IMR-90 (cell line): ENCODE results near the gene EMX1. TPM values are rescaled to one million over a fixed set of nuclear protein-coding genes. Genes with fewer than 3 reads are reported as not detected.

Experiments used
- ATAC-seq: fragments of 200-7000 bp; cut with Tn5 transposase; 2 replicates; pipeline ENCODE4 v1.9.1; 2020; ENCODE audit warnings: low read depth, mild to moderate bottlenecking, moderate library complexity
- BruUV-seq: library from RNA; stranded (reverse); fragments of 400-500 nt; replicated peaks from 2 replicates; lab custom pipeline; 2021; lab: Mats Ljungman, UMichigan
- CTCF ChIA-PET: fragments of 300-600 bp; formaldehyde crosslinking; extraction: SDS; loops from one replicate; lab custom pipeline; 2021; ENCODE audit warnings: antibody characterized with exemption; lab: Yijun Ruan, JAX
- POLR2A ChIA-PET: fragments of 300-600 bp; sonication (Branson Sonifier 250); formaldehyde crosslinking; loops from one replicate; lab custom pipeline; 2022; ENCODE audit warnings: antibody characterized with exemption; ENCODE audit not compliant: unreplicated experiment; lab: Charles Lee
- DNase-seq: peaks from one replicate; pipeline ENCODE4 v3.0.0; 2013
- H2AFZ ChIP-seq: replicated peaks from 2 replicates; pipeline ENCODE3; 2013; ENCODE audit warnings: low read length, mild to moderate bottlenecking; ENCODE audit not compliant: poor library complexity
- H2AK5ac ChIP-seq: 2 replicates; pipeline ENCODE4 v1.6.1; 2013; ENCODE audit warnings: low read depth, low read length, inconsistent platforms
- H2AK9ac ChIP-seq: replicated peaks from 2 replicates; pipeline ENCODE3; 2013; ENCODE audit warnings: mild to moderate bottlenecking, low read depth, low read length, moderate library complexity; ENCODE audit not compliant: poor library complexity
- H2BK120ac ChIP-seq: 2 replicates; pipeline ENCODE4 v1.6.1; 2013; ENCODE audit warnings: low read depth, low read length, inconsistent platforms
- H2BK15ac ChIP-seq: 3 replicates; pipeline ENCODE4 v1.6.1; 2013; ENCODE audit warnings: low read depth, low read length, inconsistent platforms
- H2BK20ac ChIP-seq: 2 replicates; pipeline ENCODE4 v1.6.1; 2013; ENCODE audit warnings: low read depth, mild to moderate bottlenecking, inconsistent platforms, low read length, moderate library complexity
- H2BK5ac ChIP-seq: 2 replicates; pipeline ENCODE4 v1.6.1; 2013; ENCODE audit warnings: mild to moderate bottlenecking, low read depth, low read length, inconsistent platforms; ENCODE audit not compliant: poor library complexity, severe bottlenecking
- H3K14ac ChIP-seq: replicated peaks from 2 replicates; pipeline ENCODE4 v1.6.1; 2013; ENCODE audit warnings: low read depth, low read length, inconsistent platforms
- H3K18ac ChIP-seq: 2 replicates; pipeline ENCODE4 v1.6.1; 2013; ENCODE audit warnings: low read depth, low read length, control low read depth
- H3K23ac ChIP-seq: 2 replicates; pipeline ENCODE4 v1.6.1; 2013; ENCODE audit warnings: low read depth, low read length, inconsistent platforms
- H3K27ac ChIP-seq: 2 replicates; pipeline ENCODE4 v1.5.1; 2013; ENCODE audit warnings: mild to moderate bottlenecking, control low read depth, low read length; ENCODE audit not compliant: insufficient read depth
- H3K27me3 ChIP-seq: 2 replicates; pipeline ENCODE4 v1.6.1; 2013; ENCODE audit warnings: low read length; ENCODE audit not compliant: control insufficient read depth, insufficient read depth
- H3K36me3 ChIP-seq: 2 replicates; pipeline ENCODE4 v1.6.1; 2013; ENCODE audit warnings: low read length, mixed read lengths; ENCODE audit not compliant: control insufficient read depth, insufficient read depth
- H3K4ac ChIP-seq: 2 replicates; pipeline ENCODE4 v1.6.1; 2013; ENCODE audit warnings: low read depth, low read length, inconsistent platforms
- H3K4me1 ChIP-seq: 2 replicates; pipeline ENCODE4 v1.6.1; 2013; ENCODE audit warnings: low read length, mixed read lengths; ENCODE audit not compliant: control insufficient read depth, insufficient read depth
- H3K4me2 ChIP-seq: 2 replicates; pipeline ENCODE4 v1.6.1; 2013; ENCODE audit warnings: low read depth, mild to moderate bottlenecking, control low read depth, low read length, moderate library complexity
- H3K4me3 ChIP-seq: 2 replicates; pipeline ENCODE4 v1.5.1; 2013; ENCODE audit warnings: low read depth, mild to moderate bottlenecking, control low read depth, low read length, moderate library complexity; ENCODE audit not compliant: insufficient read depth
- H3K56ac ChIP-seq: 2 replicates; pipeline ENCODE4 v1.6.1; 2013; ENCODE audit warnings: low read length, inconsistent platforms; ENCODE audit not compliant: insufficient read depth; ENCODE audit errors: extremely low read depth
- H3K79me1 ChIP-seq, 2 experiments: 2 replicates each; pipeline ENCODE4 v1.6.1; 2013; ENCODE audit warnings: low read length in 2 of 2, inconsistent platforms in 1 of 2, low read depth in 1 of 2
- H3K9ac ChIP-seq: 2 replicates; pipeline ENCODE4 v1.6.1; 2013; ENCODE audit warnings: low read depth, low read length, control low read depth
- H3K9me1 ChIP-seq: 2 replicates; pipeline ENCODE4 v1.6.1; 2013; ENCODE audit warnings: low read length, inconsistent platforms; ENCODE audit not compliant: insufficient read depth
- H3K9me3 ChIP-seq: 2 replicates; pipeline ENCODE4 v1.6.1; 2013; ENCODE audit warnings: low read length; ENCODE audit not compliant: control insufficient read depth, insufficient read depth
- H4K20me1 ChIP-seq: 2 replicates; pipeline ENCODE4 v1.6.1; 2013; ENCODE audit warnings: low read length, inconsistent platforms; ENCODE audit not compliant: insufficient read depth
- H4K5ac ChIP-seq: 2 replicates; pipeline ENCODE4 v1.6.1; 2013; ENCODE audit warnings: mild to moderate bottlenecking, low read depth, low read length, control low read depth
- H4K8ac ChIP-seq, 2 experiments: 2 replicates each; pipeline ENCODE4 v1.6.1; 2013; ENCODE audit warnings: low read depth in 2 of 2, low read length in 2 of 2, control low read depth in 1 of 2, inconsistent platforms in 1 of 2
- H4K91ac ChIP-seq: 2 replicates; pipeline ENCODE4 v1.6.1; 2013; ENCODE audit warnings: low read depth, low read length, inconsistent platforms; ENCODE audit not compliant: insufficient read depth
- BHLHE40 ChIP-seq: fragments of 150-350 bp; IDR thresholded peaks from 2 replicates; pipeline ENCODE4 v1.6.1; 2016; ENCODE audit warnings: mild to moderate bottlenecking, low read depth, low read length
- CEBPB ChIP-seq: IDR thresholded peaks from 2 replicates; pipeline ENCODE4 v1.6.1; 2012; ENCODE audit warnings: low read depth, low read length, improper control_type of control experiment
- CHD1 ChIP-seq: IDR thresholded peaks from 2 replicates; pipeline ENCODE4 v1.6.1; 2012; ENCODE audit warnings: low read depth, low read length, improper control_type of control experiment
- FOS ChIP-seq: fragments of 150-350 bp; IDR thresholded peaks from 2 replicates; pipeline ENCODE4 v1.6.1; 2016; ENCODE audit warnings: low read depth, low read length
- MAFK ChIP-seq: IDR thresholded peaks from 2 replicates; pipeline ENCODE4 v1.6.1; 2012; ENCODE audit warnings: low read depth, low read length, improper control_type of control experiment
- MAZ ChIP-seq: IDR thresholded peaks from 2 replicates; pipeline ENCODE4 v1.6.1; 2012; ENCODE audit warnings: low read depth, mild to moderate bottlenecking, low read length, improper control_type of control experiment, moderate library complexity, borderline replicate concordance
- MXI1 ChIP-seq: IDR thresholded peaks from 2 replicates; pipeline ENCODE4 v1.6.1; 2012; ENCODE audit warnings: low read depth, mild to moderate bottlenecking, low read length, moderate library complexity, borderline replicate concordance
- NFE2L2 ChIP-seq: fragments of 150-350 bp; IDR thresholded peaks from 2 replicates; pipeline ENCODE4 v1.6.1; 2016; ENCODE audit warnings: low read depth, mild to moderate bottlenecking, low read length
- POLR2A ChIP-seq: IDR thresholded peaks from 2 replicates; pipeline ENCODE4 v1.6.1; 2012; ENCODE audit warnings: mild to moderate bottlenecking, low read depth, low read length
- RAD21 ChIP-seq: IDR thresholded peaks from 2 replicates; pipeline ENCODE4 v1.6.1; 2012; ENCODE audit warnings: low read length, improper control_type of control experiment
- RFX5 ChIP-seq: IDR thresholded peaks from 2 replicates; pipeline ENCODE4 v1.8.0; 2012; ENCODE audit warnings: low read depth, mild to moderate bottlenecking, low read length, moderate library complexity
- SMC3 ChIP-seq: fragments of 150-350 bp; IDR thresholded peaks from 2 replicates; pipeline ENCODE4 v1.6.1; 2016; ENCODE audit warnings: low read depth, mild to moderate bottlenecking, antibody characterized with exemption, low read length, moderate library complexity
- WGBS, 2 experiments: methylation state at CpG; one replicate each; pipeline versions ENCODE4 v1.1.5 to v1.1.7; 2013; ENCODE audit warnings: missing lambda C conversion rate in 2 of 2; ENCODE audit not compliant: insufficient read length in 1 of 2; ENCODE audit errors: extremely low coverage in 2 of 2; 5-methylcytosine and 5-hydroxymethylcytosine counted together
- dilution Hi-C: fragments of 300-500 bp; cut with HindIII; formaldehyde crosslinking; loops from one replicate; pipeline ENCODE4 v1.14.3; 2018; ENCODE audit warnings: low sequenced_read_pairs; ENCODE audit not compliant: unreplicated experiment
- in situ Hi-C: fragments of 300-500 bp; cut with MboI; formaldehyde crosslinking; loops from 3 replicates; pipeline ENCODE4 v1.14.3; 2019; ENCODE audit warnings: low sequenced_read_pairs, inconsistent platforms, mixed read lengths
- intact Hi-C: fragments of 100-400 bp; cut with micrococcal nuclease; formaldehyde crosslinking; loops from 2 replicates; pipeline ENCODE4 v1.10.0; 2022
- polyA plus RNA-seq, 3 experiments: library from polyadenylated mRNA; depleted of rRNA; stranded (reverse); fragments of >200 nt; gene quantifications; 2 replicates each; pipeline ENCODE4 v1.2.3, GENCODE V29; 2012; ENCODE audit warnings: low replicate concordance in 1 of 3
- total RNA-seq: library from RNA; depleted of rRNA; stranded (reverse); fragments of >200 nt; gene quantifications from 2 replicates; pipeline ENCODE4 v1.2.3, GENCODE V29; 2012
- TF ChIP-seq, protein P1 (sequence below): conservative IDR thresholded peaks from 2 replicates; pipeline ENCODE4 v1.5.1; 2012; ENCODE audit warnings: mild to moderate bottlenecking, low read depth, low read length, improper control_type of control experiment
- TF ChIP-seq, protein P2 (sequence below): fragments of 150-350 bp; IDR thresholded peaks from 2 replicates; pipeline ENCODE4 v1.6.1; 2017; ENCODE audit warnings: mild to moderate bottlenecking, antibody characterized with exemption, low read length, low read depth

EMX1 gene
- total and polyA plus RNA-seq, 2 of the 4 experiments (the other 2 are of a cell fraction), result not detected

DNA sequence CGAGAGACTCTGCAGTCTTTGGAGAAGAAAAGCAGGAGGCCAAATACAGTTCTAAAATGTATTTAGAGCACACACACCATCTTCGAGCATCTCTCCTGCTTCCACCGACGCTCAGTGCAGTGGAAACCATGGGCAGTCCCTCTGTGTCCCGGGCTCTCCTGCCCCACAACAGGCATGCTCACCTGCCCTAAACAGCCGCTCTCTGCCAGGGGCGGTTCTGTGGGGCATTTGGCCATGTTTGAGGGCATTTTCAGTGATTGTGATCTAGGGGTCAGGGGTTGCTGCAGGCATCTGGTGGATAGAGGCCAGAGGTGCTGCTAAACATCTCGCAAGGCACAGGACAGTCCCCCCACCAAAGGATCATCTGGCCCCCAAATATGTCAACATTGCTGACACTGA, 55.8 kb downstream of the EMX1 start:
- Histone ChIP-seq H2BK20ac (no peak overlapping the region), H2AK9ac (no peak overlapping the region), H2BK120ac (no peak overlapping the region), H2AK5ac (no peak overlapping the region), H2BK5ac (no peak overlapping the region), H4K91ac (no peak overlapping the region), H3K79me1 (no peaks in the 10 kb centered on the region), H3K27ac (no peak overlapping the region), H4K5ac (no peak overlapping the region), H2BK15ac (no peak overlapping the region), H3K4ac (no peak overlapping the region), H3K4me1 (no peaks in the 10 kb centered on the region), H3K4me3 (no peak overlapping the region), H4K8ac (no peak overlapping the region), H3K23ac (no peak overlapping the region), H3K9me3 (no peaks in the 10 kb centered on the region), H3K9ac (no peak overlapping the region), H3K36me3 (no peaks in the 10 kb centered on the region), H3K14ac (no peak overlapping the region), H3K9me1 (peaks cover 3% of the 10 kb centered on the region; the same call in 1 of the 2 replicates), H3K56ac (no peak overlapping the region), H2AFZ (no peak overlapping the region), H3K4me2 (no peak overlapping the region), H3K27me3 (no peaks in the 10 kb centered on the region), H4K20me1 (no peaks in the 10 kb centered on the region), H3K18ac (no peak overlapping the region)
- DNase-seq, result no peak
- in situ Hi-C loops, result loop anchor here (5.0 kb wide), 1 partner anchor 81 kb away; no protein-coding TSS in a partner anchor
- intact Hi-C loops, result loop anchor here (1.0 kb wide), 1 partner anchor 80 kb away; no protein-coding TSS in a partner anchor
- ChIA-PET POLR2A (no interaction called here), CTCF (interaction anchor here (1.0 to 1.5 kb wide), 5 partner anchors 46 to 81 kb away, joined by 3 to 8 read pairs (median 6); no protein-coding TSS in a partner anchor)
- no TSS peak for BruUV-seq
- dilution Hi-C loops, result no loop called here
- no CpG with 5 or more reads among the region's 8 CpGs for WGBS, 2 experiments
- TF ChIP-seq CHD1 (no peak), CEBPB (no peak), MAFK (no peak), MAZ (no peak), MXI1 (no peak), POLR2A (no peak), BHLHE40 (no peak), FOS (no peak), NFE2L2 (no peak), RAD21 (no peak), RFX5 (no peak), SMC3 (no peak)
- TF ChIP-seq, protein P1, sequence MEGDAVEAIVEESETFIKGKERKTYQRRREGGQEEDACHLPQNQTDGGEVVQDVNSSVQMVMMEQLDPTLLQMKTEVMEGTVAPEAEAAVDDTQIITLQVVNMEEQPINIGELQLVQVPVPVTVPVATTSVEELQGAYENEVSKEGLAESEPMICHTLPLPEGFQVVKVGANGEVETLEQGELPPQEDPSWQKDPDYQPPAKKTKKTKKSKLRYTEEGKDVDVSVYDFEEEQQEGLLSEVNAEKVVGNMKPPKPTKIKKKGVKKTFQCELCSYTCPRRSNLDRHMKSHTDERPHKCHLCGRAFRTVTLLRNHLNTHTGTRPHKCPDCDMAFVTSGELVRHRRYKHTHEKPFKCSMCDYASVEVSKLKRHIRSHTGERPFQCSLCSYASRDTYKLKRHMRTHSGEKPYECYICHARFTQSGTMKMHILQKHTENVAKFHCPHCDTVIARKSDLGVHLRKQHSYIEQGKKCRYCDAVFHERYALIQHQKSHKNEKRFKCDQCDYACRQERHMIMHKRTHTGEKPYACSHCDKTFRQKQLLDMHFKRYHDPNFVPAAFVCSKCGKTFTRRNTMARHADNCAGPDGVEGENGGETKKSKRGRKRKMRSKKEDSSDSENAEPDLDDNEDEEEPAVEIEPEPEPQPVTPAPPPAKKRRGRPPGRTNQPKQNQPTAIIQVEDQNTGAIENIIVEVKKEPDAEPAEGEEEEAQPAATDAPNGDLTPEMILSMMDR, result no peak
- TF ChIP-seq, protein P2, sequence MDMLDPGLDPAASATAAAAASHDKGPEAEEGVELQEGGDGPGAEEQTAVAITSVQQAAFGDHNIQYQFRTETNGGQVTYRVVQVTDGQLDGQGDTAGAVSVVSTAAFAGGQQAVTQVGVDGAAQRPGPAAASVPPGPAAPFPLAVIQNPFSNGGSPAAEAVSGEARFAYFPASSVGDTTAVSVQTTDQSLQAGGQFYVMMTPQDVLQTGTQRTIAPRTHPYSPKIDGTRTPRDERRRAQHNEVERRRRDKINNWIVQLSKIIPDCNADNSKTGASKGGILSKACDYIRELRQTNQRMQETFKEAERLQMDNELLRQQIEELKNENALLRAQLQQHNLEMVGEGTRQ, result no peak
- no peak for ATAC-seq
